Prostate gland (tissue), 2 donors: ENCODE results near the gene KRTAP10-6.

ENCODE experiments used
- CTCF ChIP-seq, 4 experiments: fragments of 200-600 bp in 2 of 4; fragments of 450-650 bp in 2 of 4; sonication (generic) in 2 of 4; IDR thresholded peaks; 1 replicate in 3 of 4; 2 replicates in 1 of 4; pipeline ENCODE4 v1.5.1; 2016 to 2019; ENCODE audit warnings: antibody characterized with exemption in 4 of 4, mild to moderate bottlenecking in 2 of 4, moderate library complexity in 2 of 4
- POLR2A ChIP-seq: fragments of 450-650 bp; IDR thresholded peaks from one replicate; pipeline ENCODE4 v1.6.1; 2016; ENCODE audit warnings: antibody characterized with exemption, mild to moderate bottlenecking

DNA sequence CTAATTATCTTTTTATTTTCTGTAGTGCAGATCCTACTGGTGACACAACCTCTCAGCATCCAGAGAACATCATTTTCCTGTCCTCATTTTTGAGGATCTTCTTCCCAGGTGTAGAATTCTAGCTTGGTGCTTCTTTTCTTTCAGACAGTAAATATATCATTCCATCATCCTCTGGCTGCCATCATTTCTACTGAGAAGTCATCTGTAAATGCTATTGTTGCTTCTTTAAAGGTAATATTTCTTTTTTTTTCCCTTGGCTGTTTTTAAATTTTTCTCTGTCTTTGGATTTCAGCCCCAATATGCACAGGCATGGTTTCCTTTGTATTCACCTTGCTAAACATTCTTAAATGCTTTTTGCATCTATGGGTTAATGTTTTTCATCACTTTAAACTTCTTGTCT, 31.3 kb upstream of the KRTAP10-6 start:
- TF ChIP-seq CTCF (IDR thresholded peaks at IDR 0.05) (no peak), POLR2A (no peak)
